Measurements from ENCODE around the gene FAM83B. TPM values are rescaled to one million over a fixed set of nuclear protein-coding genes. Genes with fewer than 3 reads are reported as not detected.
"Not testable (repeated sequence)": the region's sequence is repeated elsewhere in the genome, so short reads cannot be mapped to it uniquely, and the experiment has no call there.

FAM83B gene
- total and polyA plus RNA-seq, 2 donors (not counting 3 experiments of a cell fraction or from before 2014, with no cell fraction given): not detected

GRCh38 chr6:54959820-54960219 is 113.2 kb downstream of the FAM83B start:
- H3K79me2 ChIP-seq (ENCODE audit: control insufficient read depth, insufficient read depth, low read length): no peaks in the 10 kb centered on the region

GRCh38 chr6:54961372-54961771 is 114.8 kb downstream of the FAM83B start:
- intact Hi-C loops (cut with micrococcal nuclease); H3K4me1 ChIP-seq (ENCODE audit: control insufficient read depth, extremely low read depth, insufficient read depth, low read length); H3K36me3 ChIP-seq (ENCODE audit: control insufficient read depth in 2 of 2, extremely low read depth in 1 of 2, insufficient read depth in 2 of 2, low read length in 2 of 2); FAIRE-seq; H3K27ac ChIP-seq (ENCODE audit: insufficient read depth, low read depth, low read length); H3K27me3 ChIP-seq (ENCODE audit: control insufficient read depth in 2 of 2, insufficient read depth in 2 of 2, low read length in 2 of 2); H3K9ac ChIP-seq (replicated peaks; ENCODE audit: extremely low read depth, insufficient read depth, low read length); H3K9me3 ChIP-seq (replicated peaks; ENCODE audit: control insufficient read depth, insufficient read depth, low read length); dilution Hi-C loops (cut with MboI; ENCODE audit: extremely low pct_ligation_motif_present, low sequenced_read_pairs); DNase-seq (ENCODE audit: low read depth, low spot score); H3K79me2 ChIP-seq (ENCODE audit: control insufficient read depth, insufficient read depth, low read length); H2AFZ ChIP-seq (ENCODE audit: low read depth, low read length); CTCF ChIA-PET; H3K9me1 ChIP-seq (replicated peaks; ENCODE audit: control insufficient read depth, extremely low read depth, insufficient read depth, low read length); H4K20me1 ChIP-seq (replicated peaks; ENCODE audit: control insufficient read depth, extremely low read depth, insufficient read depth, low read length); H3K4me2 ChIP-seq (ENCODE audit: insufficient read depth, low read length); H3K4me3 ChIP-seq (replicated peaks in 1 of 3; ENCODE audit: insufficient read depth in 1 of 3, low read depth in 1 of 3, low read length in 3 of 3); BruUV-seq (replicated peaks); POLR2A ChIA-PET: not testable (repeated sequence)

More at GRCh38 chr6:54959820-54960219, 113.2 kb downstream of the FAM83B start:
- CTCF ChIA-PET: no interaction called here
- no TSS peak for BruUV-seq (replicated peaks)
- Histone ChIP-seq H3K9me1 (replicated peaks; ENCODE audit: control insufficient read depth, extremely low read depth, insufficient read depth, low read length) (no peaks in the 10 kb centered on the region), H3K9ac (replicated peaks; ENCODE audit: extremely low read depth, insufficient read depth, low read length) (no peak overlapping the region), H3K4me3 (replicated peaks in 1 of 3; ENCODE audit: insufficient read depth in 1 of 3, low read depth in 1 of 3, low read length in 3 of 3) (no peak overlapping the region), H3K9me3 (replicated peaks; ENCODE audit: control insufficient read depth, insufficient read depth, low read length) (peaks cover 2% of the 10 kb centered on the region), H3K27me3 (ENCODE audit: control insufficient read depth in 2 of 2, insufficient read depth in 2 of 2, low read length in 2 of 2) (no peaks in the 10 kb centered on the region), H3K4me1 (ENCODE audit: control insufficient read depth, extremely low read depth, insufficient read depth, low read length) (no peaks in the 10 kb centered on the region), H4K20me1 (replicated peaks; ENCODE audit: control insufficient read depth, extremely low read depth, insufficient read depth, low read length) (no peaks in the 10 kb centered on the region), H3K4me2 (ENCODE audit: insufficient read depth, low read length) (no peak overlapping the region), H2AFZ (ENCODE audit: low read depth, low read length) (no peak overlapping the region), H3K36me3 (ENCODE audit: control insufficient read depth in 2 of 2, extremely low read depth in 1 of 2, insufficient read depth in 2 of 2, low read length in 2 of 2) (no peaks in the 10 kb centered on the region), H3K27ac (ENCODE audit: insufficient read depth, low read depth, low read length) (no peak overlapping the region)
- no peak for DNase-seq (ENCODE audit: low read depth, low spot score)
- TF ChIP-seq MYC (IDR thresholded peaks at IDR 0.05; ENCODE audit: low read depth, low read length) (no peak), CTCF (IDR thresholded peaks at IDR 0.05; ENCODE audit: extremely low read depth in 1 of 2, insufficient read depth in 1 of 2, low read depth in 1 of 2, low read length in 2 of 2) (no peak), GATA2 (IDR thresholded peaks at IDR 0.05; ENCODE audit: insufficient read depth, insufficient read length, low read depth, low read length) (no peak), FOS (IDR thresholded peaks at IDR 0.05; ENCODE audit: borderline replicate concordance, insufficient read depth, low read length) (no peak), POLR2AphosphoS5 (IDR thresholded peaks at IDR 0.05; ENCODE audit: insufficient read depth, low read depth, low read length) (no peak), MAX (IDR thresholded peaks at IDR 0.05; ENCODE audit: insufficient read depth, insufficient read length) (no peak), JUN (IDR thresholded peaks at IDR 0.05; ENCODE audit: borderline replicate concordance, insufficient read depth, insufficient read length, low read depth) (no peak), EZH2 (IDR thresholded peaks at IDR 0.05; ENCODE audit: borderline replicate concordance, low read depth, low read length, severe bottlenecking) (no peak)
- POLR2A ChIA-PET: no interaction called here
- dilution Hi-C loops (cut with MboI; ENCODE audit: extremely low pct_ligation_motif_present, low sequenced_read_pairs) (no loop called here), intact Hi-C loops (cut with micrococcal nuclease) (no loop called here)
- no peak for FAIRE-seq

Measured in endothelial cell of umbilical vein (primary cell).